HepG2 (cell line): ENCODE measurements around the gene ACER3. TPM values are rescaled to one million over a fixed set of nuclear protein-coding genes. Genes with fewer than 3 reads are reported as not detected.

Experiments used
- AHR ChIP-seq: IDR thresholded peaks from 2 replicates; pipeline ENCODE4 v1.6.1; 2018; ENCODE audit warnings: missing genetic modification reagents, missing compliant biosample characterization
- ARNT2 ChIP-seq: sonication (generic); formaldehyde crosslinking; IDR thresholded peaks from 2 replicates; pipeline ENCODE4 v1.8.0; 2022; ENCODE audit warnings: mild to moderate bottlenecking, low read depth, missing genetic modification reagents, moderate library complexity
- FLYWCH1 ChIP-seq: sonication (generic); formaldehyde crosslinking; IDR thresholded peaks from 2 replicates; pipeline ENCODE4 v1.8.1; 2023; ENCODE audit warnings: mild to moderate bottlenecking, missing genetic modification reagents
- GLI4 ChIP-seq: sonication (generic); formaldehyde crosslinking; IDR thresholded peaks from 2 replicates; pipeline ENCODE4 v1.5.1; 2020; ENCODE audit warnings: missing genetic modification reagents, mild to moderate bottlenecking, moderate library complexity, borderline replicate concordance
- HIVEP1 ChIP-seq: sonication (generic); formaldehyde crosslinking; IDR thresholded peaks from 2 replicates; pipeline ENCODE4 v1.4.0; 2020; ENCODE audit warnings: mild to moderate bottlenecking, missing genetic modification reagents
- HNRNPK ChIP-seq: fragments of 200-400 bp; formaldehyde crosslinking; IDR thresholded peaks from 2 replicates; pipeline ENCODE4 v1.6.1; 2018; ENCODE audit warnings: low read length, low read depth, moderate library complexity, mild to moderate bottlenecking; ENCODE audit not compliant: poor library complexity, severe bottlenecking
- IRF2 ChIP-seq: IDR thresholded peaks from 2 replicates; pipeline ENCODE4 v1.6.1; 2018; ENCODE audit warnings: missing genetic modification reagents, missing compliant biosample characterization
- LCORL ChIP-seq, 2 experiments: fragments of 450-650 bp in 1 of 2; sonication (generic) in 1 of 2; formaldehyde crosslinking in 1 of 2; IDR thresholded peaks; 2 replicates each; pipeline versions ENCODE4 v1.5.0 to v1.6.1; 2017 to 2020; ENCODE audit warnings: antibody characterized with exemption in 1 of 2, missing genetic modification reagents in 1 of 2
- SMYD3 ChIP-seq: sonication (generic); formaldehyde crosslinking; IDR thresholded peaks from 2 replicates; pipeline ENCODE4 v1.8.1; 2023; ENCODE audit warnings: mild to moderate bottlenecking, missing genetic modification reagents
- TOPORS ChIP-seq: sonication (generic); formaldehyde crosslinking; IDR thresholded peaks from 2 replicates; pipeline ENCODE4 v1.8.0; 2023; ENCODE audit warnings: mild to moderate bottlenecking, missing genetic modification reagents
- TP53 ChIP-seq: sonication (generic); formaldehyde crosslinking; conservative IDR thresholded peaks from 2 replicates; pipeline ENCODE4 v1.4.0; 2020; ENCODE audit warnings: missing genetic modification reagents
- ZC3H4 ChIP-seq: sonication (generic); formaldehyde crosslinking; IDR thresholded peaks from 2 replicates; pipeline ENCODE4 v1.4.0; 2020; ENCODE audit warnings: missing genetic modification reagents, borderline replicate concordance
- ZNF354B ChIP-seq: sonication (generic); formaldehyde crosslinking; IDR thresholded peaks from 2 replicates; pipeline ENCODE4 v1.8.0; 2022; ENCODE audit warnings: mild to moderate bottlenecking, missing genetic modification reagents
- ZNF577 ChIP-seq: sonication (generic); formaldehyde crosslinking; IDR thresholded peaks from 2 replicates; pipeline ENCODE4 v1.4.0; 2020; ENCODE audit warnings: mild to moderate bottlenecking, low read depth, missing genetic modification reagents, borderline replicate concordance
- ZNF83 ChIP-seq: sonication (generic); formaldehyde crosslinking; IDR thresholded peaks from 2 replicates; pipeline ENCODE4 v1.4.0; 2020; ENCODE audit warnings: missing genetic modification reagents, mild to moderate bottlenecking, borderline replicate concordance
- polyA plus RNA-seq, 8 experiments: library from polyadenylated mRNA; depleted of rRNA in 3 of 8; stranded (reverse) in 7 of 8; unstranded in 1 of 8; fragments of >200 nt; fragmentation: Illumina TruSeq in 4 of 8; extraction: Trizol in 4 of 8; gene quantifications; 2 replicates each; pipeline versions ENCODE4 v1.2.1 to v1.2.3, GENCODE V29; 2011 to 2016; ENCODE audit warnings: low read depth in 4 of 8, missing spikeins in 1 of 8, mixed read lengths in 1 of 8; ENCODE audit not compliant: insufficient read depth in 1 of 8
- total RNA-seq, 5 experiments: library from RNA; depleted of rRNA; stranded (reverse); fragments of >200 nt; fragmentation: Illumina TruSeq; extraction: Trizol; gene quantifications; 2 replicates each; pipeline ENCODE4 v1.2.3, GENCODE V29; 2016; ENCODE audit warnings: low read depth in 1 of 5
- TF ChIP-seq, protein P1 (sequence below): sonication (generic); formaldehyde crosslinking; IDR thresholded peaks from 2 replicates; pipeline ENCODE4 v1.4.0; 2020; ENCODE audit warnings: missing genetic modification reagents, borderline replicate concordance
- TF ChIP-seq, protein P2 (sequence below), 2 experiments: fragments of 450-650 bp in 1 of 2; sonication (generic) in 1 of 2; formaldehyde crosslinking; IDR thresholded peaks; 2 replicates each; pipeline versions ENCODE4 v1.5.0 to v1.8.0; 2020 to 2022; ENCODE audit warnings: mild to moderate bottlenecking in 1 of 2, missing genetic modification reagents in 1 of 2
- TF ChIP-seq, protein P3 (sequence below): sonication (generic); formaldehyde crosslinking; IDR thresholded peaks from 2 replicates; pipeline ENCODE4 v1.4.0; 2020; ENCODE audit warnings: missing genetic modification reagents, mild to moderate bottlenecking, borderline replicate concordance

The ACER3 gene
- total and polyA plus RNA-seq, 2 of the 13 experiments (the other 11 are each of a cell fraction or from before 2014, with no cell fraction given) = 6.0 to 9.8 TPM

DNA sequence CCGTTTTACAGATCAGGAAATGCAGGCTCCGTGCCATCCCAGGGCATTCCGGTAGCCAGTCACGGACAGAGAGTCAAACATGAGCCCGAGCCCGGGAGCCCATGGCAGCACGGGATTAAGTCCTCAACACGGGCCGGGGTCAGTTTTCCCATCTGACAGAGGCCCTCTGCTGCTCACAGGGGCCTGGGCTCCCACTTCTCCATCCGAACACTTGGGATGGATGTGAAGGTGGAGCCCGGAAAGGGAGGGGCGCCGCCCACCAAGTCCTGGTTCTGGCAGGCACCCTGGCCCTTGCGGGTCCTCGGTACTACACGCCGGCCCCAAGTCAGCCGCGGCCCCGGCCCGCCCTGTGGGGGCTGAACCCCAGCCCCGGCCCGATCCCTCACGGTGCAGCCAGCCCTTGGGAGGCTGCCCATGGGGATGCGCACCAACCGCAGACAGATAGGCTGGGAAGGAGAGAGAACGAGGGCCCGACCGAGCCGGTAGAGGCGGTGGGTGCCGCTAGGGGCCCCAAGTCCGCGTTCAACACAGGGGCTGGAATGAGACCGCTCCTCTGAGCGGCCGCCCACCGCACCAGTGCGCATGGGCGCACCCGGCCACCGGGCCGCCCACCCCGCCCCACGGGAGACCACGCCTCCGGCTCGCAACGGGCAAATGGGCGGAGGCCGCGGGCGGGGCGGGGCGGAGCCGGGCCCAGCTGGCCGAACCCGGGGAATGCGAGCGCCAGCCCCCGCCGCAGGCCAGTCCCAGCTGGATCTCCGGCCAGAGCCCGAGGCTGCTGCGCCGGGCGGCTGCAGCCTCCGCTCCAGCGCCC, 205.7 kb downstream of the ACER3 start, which contains the start of gene CAPN5 (continued):
- TF ChIP-seq, protein P1, sequence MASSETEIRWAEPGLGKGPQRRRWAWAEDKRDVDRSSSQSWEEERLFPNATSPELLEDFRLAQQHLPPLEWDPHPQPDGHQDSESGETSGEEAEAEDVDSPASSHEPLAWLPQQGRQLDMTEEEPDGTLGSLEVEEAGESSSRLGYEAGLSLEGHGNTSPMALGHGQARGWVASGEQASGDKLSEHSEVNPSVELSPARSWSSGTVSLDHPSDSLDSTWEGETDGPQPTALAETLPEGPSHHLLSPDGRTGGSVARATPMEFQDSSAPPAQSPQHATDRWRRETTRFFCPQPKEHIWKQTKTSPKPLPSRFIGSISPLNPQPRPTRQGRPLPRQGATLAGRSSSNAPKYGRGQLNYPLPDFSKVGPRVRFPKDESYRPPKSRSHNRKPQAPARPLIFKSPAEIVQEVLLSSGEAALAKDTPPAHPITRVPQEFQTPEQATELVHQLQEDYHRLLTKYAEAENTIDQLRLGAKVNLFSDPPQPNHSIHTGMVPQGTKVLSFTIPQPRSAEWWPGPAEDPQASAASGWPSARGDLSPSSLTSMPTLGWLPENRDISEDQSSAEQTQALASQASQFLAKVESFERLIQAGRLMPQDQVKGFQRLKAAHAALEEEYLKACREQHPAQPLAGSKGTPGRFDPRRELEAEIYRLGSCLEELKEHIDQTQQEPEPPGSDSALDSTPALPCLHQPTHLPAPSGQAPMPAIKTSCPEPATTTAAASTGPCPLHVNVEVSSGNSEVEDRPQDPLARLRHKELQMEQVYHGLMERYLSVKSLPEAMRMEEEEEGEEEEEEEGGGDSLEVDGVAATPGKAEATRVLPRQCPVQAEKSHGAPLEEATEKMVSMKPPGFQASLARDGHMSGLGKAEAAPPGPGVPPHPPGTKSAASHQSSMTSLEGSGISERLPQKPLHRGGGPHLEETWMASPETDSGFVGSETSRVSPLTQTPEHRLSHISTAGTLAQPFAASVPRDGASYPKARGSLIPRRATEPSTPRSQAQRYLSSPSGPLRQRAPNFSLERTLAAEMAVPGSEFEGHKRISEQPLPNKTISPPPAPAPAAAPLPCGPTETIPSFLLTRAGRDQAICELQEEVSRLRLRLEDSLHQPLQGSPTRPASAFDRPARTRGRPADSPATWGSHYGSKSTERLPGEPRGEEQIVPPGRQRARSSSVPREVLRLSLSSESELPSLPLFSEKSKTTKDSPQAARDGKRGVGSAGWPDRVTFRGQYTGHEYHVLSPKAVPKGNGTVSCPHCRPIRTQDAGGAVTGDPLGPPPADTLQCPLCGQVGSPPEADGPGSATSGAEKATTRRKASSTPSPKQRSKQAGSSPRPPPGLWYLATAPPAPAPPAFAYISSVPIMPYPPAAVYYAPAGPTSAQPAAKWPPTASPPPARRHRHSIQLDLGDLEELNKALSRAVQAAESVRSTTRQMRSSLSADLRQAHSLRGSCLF (CRISPR knock-in tag) = no peak
- TF ChIP-seq GLI4 (CRISPR knock-in tag) (no peak), ZC3H4 (CRISPR knock-in tag) (no peak), TP53 (CRISPR knock-in tag) (no peak), IRF2 (no peak), AHR (CRISPR knock-in tag) (no peak), ZNF577 (CRISPR knock-in tag) (no peak), FLYWCH1 (CRISPR knock-in tag) (no peak), ZNF83 (CRISPR knock-in tag) (peak; percentile 16; the same call in 1 of the 2 replicates), TOPORS (0 out of 2 replicates have a peak, but pooled peaks have one; percentile 37), HIVEP1 (CRISPR knock-in tag) (peak; percentile 53; the same call in 1 of the 2 replicates), LCORL (IDR thresholded peaks at IDR 0.05) (no peak), LCORL (CRISPR knock-in tag; IDR thresholded peaks at IDR 0.05) (peak; percentile 44; the same call in 1 of the 2 replicates), ZNF354B (CRISPR knock-in tag) (0 out of 2 replicates have a peak, but pooled peaks have one; percentile 70), HNRNPK (peak; percentile 88), ARNT2 (CRISPR knock-in tag) (peak; percentile 81; the same call in 1 of the 2 replicates), SMYD3 (peak; percentile 60; the same call in 1 of the 2 replicates)
- TF ChIP-seq, protein P2, sequence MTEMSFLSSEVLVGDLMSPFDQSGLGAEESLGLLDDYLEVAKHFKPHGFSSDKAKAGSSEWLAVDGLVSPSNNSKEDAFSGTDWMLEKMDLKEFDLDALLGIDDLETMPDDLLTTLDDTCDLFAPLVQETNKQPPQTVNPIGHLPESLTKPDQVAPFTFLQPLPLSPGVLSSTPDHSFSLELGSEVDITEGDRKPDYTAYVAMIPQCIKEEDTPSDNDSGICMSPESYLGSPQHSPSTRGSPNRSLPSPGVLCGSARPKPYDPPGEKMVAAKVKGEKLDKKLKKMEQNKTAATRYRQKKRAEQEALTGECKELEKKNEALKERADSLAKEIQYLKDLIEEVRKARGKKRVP (CRISPR knock-in tag; IDR thresholded peaks at IDR 0.05) = 0 out of 4 replicates have a peak, but pooled peaks of 1 of the 2 experiments have one; percentile 16
- TF ChIP-seq, protein P3, sequence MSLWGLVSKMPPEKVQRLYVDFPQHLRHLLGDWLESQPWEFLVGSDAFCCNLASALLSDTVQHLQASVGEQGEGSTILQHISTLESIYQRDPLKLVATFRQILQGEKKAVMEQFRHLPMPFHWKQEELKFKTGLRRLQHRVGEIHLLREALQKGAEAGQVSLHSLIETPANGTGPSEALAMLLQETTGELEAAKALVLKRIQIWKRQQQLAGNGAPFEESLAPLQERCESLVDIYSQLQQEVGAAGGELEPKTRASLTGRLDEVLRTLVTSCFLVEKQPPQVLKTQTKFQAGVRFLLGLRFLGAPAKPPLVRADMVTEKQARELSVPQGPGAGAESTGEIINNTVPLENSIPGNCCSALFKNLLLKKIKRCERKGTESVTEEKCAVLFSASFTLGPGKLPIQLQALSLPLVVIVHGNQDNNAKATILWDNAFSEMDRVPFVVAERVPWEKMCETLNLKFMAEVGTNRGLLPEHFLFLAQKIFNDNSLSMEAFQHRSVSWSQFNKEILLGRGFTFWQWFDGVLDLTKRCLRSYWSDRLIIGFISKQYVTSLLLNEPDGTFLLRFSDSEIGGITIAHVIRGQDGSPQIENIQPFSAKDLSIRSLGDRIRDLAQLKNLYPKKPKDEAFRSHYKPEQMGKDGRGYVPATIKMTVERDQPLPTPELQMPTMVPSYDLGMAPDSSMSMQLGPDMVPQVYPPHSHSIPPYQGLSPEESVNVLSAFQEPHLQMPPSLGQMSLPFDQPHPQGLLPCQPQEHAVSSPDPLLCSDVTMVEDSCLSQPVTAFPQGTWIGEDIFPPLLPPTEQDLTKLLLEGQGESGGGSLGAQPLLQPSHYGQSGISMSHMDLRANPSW (CRISPR knock-in tag) = no peak
